Heart right ventricle (tissue), 16 donors: ENCODE data around the gene TNK2. TPM values are rescaled to one million over a fixed set of nuclear protein-coding genes. Genes with fewer than 3 reads are reported as not detected.

Experiments
- ATAC-seq, 8 donors: fragments of 200-7000 bp; cut with Tn5 transposase; one replicate each; pipeline ENCODE4 v1.9.1; 2020; ENCODE audit warnings: mild to moderate bottlenecking in 8 of 8, moderate library complexity in 8 of 8, moderate number of reproducible peaks in 1 of 8
- DNase-seq, 2 donors: peaks; one replicate each; pipeline ENCODE4 v3.0.0-alpha.2; 2020
- H3K27ac ChIP-seq, 10 donors: fragments of 200-600 bp; sonication (generic) in 2 of 10; one replicate each; pipeline versions ENCODE4 v1.5.0 to v1.8.0; 2020 to 2022; ENCODE audit warnings: mild to moderate bottlenecking in 3 of 10
- H3K27me3 ChIP-seq, 7 donors: fragments of 200-600 bp; one replicate each; pipeline ENCODE4 v1.8.0; 2021 to 2022; ENCODE audit warnings: mild to moderate bottlenecking in 2 of 7
- H3K36me3 ChIP-seq, 9 donors: fragments of 200-600 bp; sonication (generic) in 1 of 9; one replicate each; pipeline versions ENCODE4 v1.5.0 to v1.8.0; 2020 to 2022; ENCODE audit warnings: mild to moderate bottlenecking in 2 of 9
- H3K4me1 ChIP-seq, 9 donors: fragments of 200-600 bp; sonication (generic) in 1 of 9; one replicate each; pipeline versions ENCODE4 v1.5.0 to v1.8.0; 2020 to 2022; ENCODE audit warnings: mild to moderate bottlenecking in 4 of 9
- H3K4me3 ChIP-seq, 10 donors: fragments of 200-600 bp; sonication (generic) in 2 of 10; one replicate each; pipeline versions ENCODE4 v1.5.0 to v1.8.0; 2020 to 2022; ENCODE audit warnings: mild to moderate bottlenecking in 7 of 10, moderate library complexity in 2 of 10
- H3K9me3 ChIP-seq, 11 donors: fragments of 200-600 bp in 10 of 11; sonication (generic) in 2 of 11; one replicate each; pipeline versions ENCODE4 v1.5.0 to v1.8.0; 2013 to 2022; ENCODE audit warnings: mild to moderate bottlenecking in 2 of 11, control low read depth in 1 of 11, moderate library complexity in 1 of 11
- CTCF ChIP-seq, 9 donors: fragments of 200-600 bp; sonication (generic) in 2 of 9; IDR thresholded peaks; one replicate each; pipeline versions ENCODE4 v1.5.0 to v1.8.0; 2021 to 2022; ENCODE audit warnings: antibody characterized with exemption in 9 of 9, mild to moderate bottlenecking in 5 of 9, moderate library complexity in 1 of 9
- WGBS, 2 donors: extraction: QIAGEN DNeasy Blood & Tissue Kit; methylation state at CpG; one replicate each; pipeline ENCODE4 v1.1.7; 2013; ENCODE audit warnings: inconsistent platforms in 1 of 2; 5-methylcytosine and 5-hydroxymethylcytosine counted together
- intact Hi-C, 10 donors: fragments of 100-400 bp; cut with DNase I; formaldehyde crosslinking; loops; one replicate each; pipeline versions ENCODE4 v1.11.1 to v1.14.2; 2022
- polyA plus RNA-seq, 2 donors: library from polyadenylated mRNA; stranded (reverse); fragments of 200-250 nt; gene quantifications; one replicate each; pipeline ENCODE4 v1.2.3, GENCODE V29; 2013
- total RNA-seq, 10 donors: library from RNA; stranded (reverse); fragmentation: NEBNext Ultra II Directional in 3 of 10; extraction: Animal tissue kit (Norgen Biotek cat#: 25700) in 3 of 10; gene quantifications; one replicate each; pipeline versions ENCODE4 v1.2.1 to v1.2.4, GENCODE V29; 2021 to 2023
- donor health status: Arrhythmogenic right ventricular cardiomyopathy.
- donor health status: ischemic (EF 13 %, LVEDD 7.1; RV severe dilation, severe dysfunction).
- donor health status: healthy with polysubstance abuse.
- donor health status: DM: no; HTN: yes; CAD: no.
- donor health status: DM: no; HTN: no; CAD: no.
- donor health status: ischemic (EF 25% LVEDD 6.9; RV normal size, moderate dysfunction).
- donor health status: ischemic (EF 25% LVEDD 5.7; RV mildly dilated, moderate dysfunction).
- donor health status: healthy.
- donor health status: DM: yes; HTN: yes; CAD: no.
- donor health status: Ischemic cardiomyopathy.
- donor health status: ischemic (EF 35%, LVEDD 5.7; RV mildly dilated, moderate dysfunction).
- donor health status: nonischemic (EF 11% LVEDD 7.7; RV severe dilation, severe dysfunction).
- donor health status: DM: yes; HTN: yes; CAD: no.
- donor health status: PGD.
- donor health status: ischemic (EF 29% LVEDD 5.4; RV normal size, mild dysfunction).
- donor health status: nonischemic (EF 23%, LVEDD 6.1; RV moderate dilation, normal function).

TNK2 gene
- total and polyA plus RNA-seq, 12 donors: 17.6 to 48.3 (median 32.5) TPM

DNA sequence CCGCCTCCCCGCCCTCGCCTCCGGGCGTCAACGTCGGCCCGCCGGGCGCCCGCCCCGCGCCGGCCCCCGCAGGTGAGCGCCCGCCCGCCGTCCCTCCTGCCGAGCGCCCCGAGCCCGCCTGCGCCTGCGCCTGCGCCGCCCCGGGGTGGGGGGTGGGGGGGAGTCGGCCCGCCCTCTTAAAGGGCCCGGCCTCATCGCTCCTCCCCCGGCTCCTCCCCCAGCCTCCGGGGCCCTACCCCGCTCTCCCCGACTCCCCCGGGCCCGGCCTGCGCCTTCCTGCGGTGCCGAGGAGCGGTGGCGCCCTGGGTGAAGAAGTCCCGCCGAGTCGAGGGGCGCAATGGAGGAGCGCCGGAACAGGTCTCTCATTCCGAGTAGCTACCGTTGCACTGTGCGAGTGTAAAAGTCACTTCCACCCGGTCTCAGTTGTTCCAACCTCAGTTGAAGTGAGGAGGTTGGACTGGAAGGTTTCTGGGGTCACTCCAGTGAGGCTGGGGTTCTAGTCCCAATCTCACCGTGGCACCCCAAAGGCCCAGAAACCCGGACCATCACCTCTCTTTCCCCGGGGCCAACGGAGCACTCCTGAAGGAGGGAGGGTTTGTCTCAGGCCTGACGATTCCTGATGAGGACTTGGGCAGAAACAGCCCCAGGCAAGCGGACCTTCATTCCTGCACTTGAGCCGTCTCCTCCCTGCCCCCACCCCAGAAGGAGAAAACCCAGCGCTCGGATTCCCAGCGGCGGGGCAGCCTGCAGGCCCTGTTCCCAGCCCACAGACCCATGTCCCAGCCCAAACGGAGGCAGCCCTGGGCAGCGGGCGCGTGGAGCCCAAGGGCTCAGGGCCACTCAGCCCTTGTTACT is 1.5 kb upstream of the TNK2 start:
- Histone ChIP-seq H3K27ac (peak overlapping the region in 9 of 10 donors; percentile 26 to 75 (median 64)), H3K9me3 (no peaks in the 10 kb centered on the region), H3K4me1 (peaks cover 12 to 52% (median 31%) of the 10 kb centered on the region in 9 donors), H3K36me3 (no peaks in the 10 kb centered on the region), H3K4me3 (peak overlapping the region in 9 of 10 donors; percentile 58 to 89 (median 66)), H3K27me3 (no peaks in the 10 kb centered on the region)
- no peak for TF ChIP-seq CTCF (IDR thresholded peaks at IDR 0.05)
- WGBS, 2 donors: 16 to 20% methylated on average over 48 to 61 of the region's 68 CpGs
- ATAC-seq (peak; percentile 80 to 92 (median 88)), DNase-seq (peak; percentile 84 to 89)
- intact Hi-C loops: loop anchor here in 2 of 10 donors (5.0 kb wide), 2 partner anchors 48 to 53 kb away; no protein-coding TSS in a partner anchor

- 1% methylated on average over 65 to 97 of the region's 103 CpGs for WGBS, 2 donors
- peak overlapping the region in 9 of 10 donors; percentile 9 to 87 (median 39) for H3K27ac ChIP-seq
- TF ChIP-seq CTCF (IDR thresholded peaks at IDR 0.05): no peak
- peak in 4 of 8 donors; percentile 8 to 18 (median 10) for ATAC-seq
- H3K36me3 ChIP-seq: no peaks in the 10 kb centered on the region
- peak overlapping the region; percentile 37 to 89 (median 66) for H3K4me3 ChIP-seq
- intact Hi-C loops: no loop called here
- DNase-seq: peak in 1 of 2 donors; percentile 46
- H3K9me3 ChIP-seq: no peaks in the 10 kb centered on the region
- H3K4me1 ChIP-seq: peaks cover 12 to 57% (median 29%) of the 10 kb centered on the region in 9 donors
- H3K27me3 ChIP-seq: no peaks in the 10 kb centered on the region
Measured at GRCh38 chr3:195908694-195909581, 587 bp upstream of the TNK2 start.

- TF ChIP-seq CTCF (IDR thresholded peaks at IDR 0.05): no peak
- H3K27ac ChIP-seq: peak overlapping the region in 7 of 10 donors; percentile 15 to 87 (median 46)
- peak overlapping the region in 7 of 10 donors; percentile 58 to 70 (median 65) for H3K4me3 ChIP-seq
- H3K27me3 ChIP-seq: no peaks in the 10 kb centered on the region
- no peaks in the 10 kb centered on the region for H3K36me3 ChIP-seq
- DNase-seq (no peak), ATAC-seq (peak in 2 of 8 donors; percentile 2 to 4)
- WGBS, 2 donors: 15 to 30% methylated on average over 6 of the region's 6 CpGs
- H3K9me3 ChIP-seq: no peaks in the 10 kb centered on the region
- peaks cover 12 to 70% (median 29%) of the 10 kb centered on the region in 9 donors for H3K4me1 ChIP-seq
- intact Hi-C loops: no loop called here
Measured at GRCh38 chr3:195907684-195907933, 742 bp downstream of the TNK2 start.
